ENCODE results near the gene GULP1. TPM values are rescaled to one million over a fixed set of nuclear protein-coding genes. Genes with fewer than 3 reads are reported as not detected.

The GULP1 gene
- polyA plus RNA-seq, 1 donor (not counting 4 experiments of a cell fraction or from before 2014, with no cell fraction given), result 11.7 TPM

DNA sequence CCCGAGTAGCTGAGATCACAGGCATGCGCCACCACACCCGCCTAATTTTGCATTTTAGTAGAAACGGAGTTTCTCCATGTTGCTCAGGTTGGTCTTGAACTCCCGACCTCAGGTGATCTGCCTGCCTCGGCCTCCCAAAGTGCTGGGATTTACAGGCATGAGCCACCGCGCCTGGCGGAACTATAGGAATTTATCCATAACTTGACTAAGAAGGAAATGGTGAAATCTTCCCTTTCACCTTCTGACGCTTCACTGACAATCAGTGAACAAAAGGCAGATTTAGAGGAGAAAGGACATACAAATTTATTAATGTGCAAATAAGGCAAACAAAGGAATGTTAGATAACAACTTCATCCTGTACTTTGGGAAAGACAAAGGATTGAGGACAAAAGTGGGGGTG is 15.4 kb upstream of the GULP1 start:
- H3K79me2 ChIP-seq (ENCODE audit: control insufficient read depth, insufficient read depth, low read length), result no peaks in the 10 kb centered on the region
- no peaks in the 10 kb centered on the region for H3K27me3 ChIP-seq (ENCODE audit: control insufficient read depth, extremely low read depth, insufficient read depth, low read length)
- H2AFZ ChIP-seq (ENCODE audit: control insufficient read depth, low read length), result no peak overlapping the region
- DNase-seq (ENCODE audit: low read depth, low spot score) (no peak), FAIRE-seq (no peak)
- no peaks in the 10 kb centered on the region for H4K20me1 ChIP-seq (ENCODE audit: control insufficient read depth, extremely low read depth, insufficient read depth, low read length)
- TF ChIP-seq EZH2 (IDR thresholded peaks at IDR 0.05; ENCODE audit: low read length), result no peak
- TF ChIP-seq, protein P1, sequence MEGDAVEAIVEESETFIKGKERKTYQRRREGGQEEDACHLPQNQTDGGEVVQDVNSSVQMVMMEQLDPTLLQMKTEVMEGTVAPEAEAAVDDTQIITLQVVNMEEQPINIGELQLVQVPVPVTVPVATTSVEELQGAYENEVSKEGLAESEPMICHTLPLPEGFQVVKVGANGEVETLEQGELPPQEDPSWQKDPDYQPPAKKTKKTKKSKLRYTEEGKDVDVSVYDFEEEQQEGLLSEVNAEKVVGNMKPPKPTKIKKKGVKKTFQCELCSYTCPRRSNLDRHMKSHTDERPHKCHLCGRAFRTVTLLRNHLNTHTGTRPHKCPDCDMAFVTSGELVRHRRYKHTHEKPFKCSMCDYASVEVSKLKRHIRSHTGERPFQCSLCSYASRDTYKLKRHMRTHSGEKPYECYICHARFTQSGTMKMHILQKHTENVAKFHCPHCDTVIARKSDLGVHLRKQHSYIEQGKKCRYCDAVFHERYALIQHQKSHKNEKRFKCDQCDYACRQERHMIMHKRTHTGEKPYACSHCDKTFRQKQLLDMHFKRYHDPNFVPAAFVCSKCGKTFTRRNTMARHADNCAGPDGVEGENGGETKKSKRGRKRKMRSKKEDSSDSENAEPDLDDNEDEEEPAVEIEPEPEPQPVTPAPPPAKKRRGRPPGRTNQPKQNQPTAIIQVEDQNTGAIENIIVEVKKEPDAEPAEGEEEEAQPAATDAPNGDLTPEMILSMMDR (optimal IDR thresholded peaks at IDR 0.05 in 1 of 3, IDR thresholded peaks at IDR 0.05 in 1 of 3, conservative IDR thresholded peaks at IDR 0.05 in 1 of 3; ENCODE audit: extremely low read depth in 1 of 3, insufficient read depth in 2 of 3, low read length in 3 of 3), result no peak
- dilution Hi-C loops (cut with MboI; ENCODE audit: extremely low pct_ligation_motif_present, low sequenced_read_pairs), result no loop called here
- no peak overlapping the region for H3K4me3 ChIP-seq (ENCODE audit: control insufficient read depth in 2 of 3, extremely low read depth in 1 of 3, insufficient read depth in 2 of 3, low read depth in 1 of 3, low read length in 3 of 3)
- H3K9me1 ChIP-seq (ENCODE audit: control insufficient read depth, extremely low read depth, insufficient read depth, low read length), result no peaks in the 10 kb centered on the region
- no peaks in the 10 kb centered on the region for H3K36me3 ChIP-seq (ENCODE audit: control insufficient read depth in 2 of 2, extremely low read depth in 1 of 2, insufficient read depth in 2 of 2, low read length in 2 of 2)
- no peak overlapping the region for H3K9ac ChIP-seq (ENCODE audit: control insufficient read depth, extremely low read depth, insufficient read depth, low read length)
- H3K9me3 ChIP-seq (ENCODE audit: control insufficient read depth, low read depth, low read length), result no peaks in the 10 kb centered on the region
- no peak overlapping the region for H3K27ac ChIP-seq (ENCODE audit: control insufficient read depth, insufficient read depth, low read length)
- H3K4me2 ChIP-seq (ENCODE audit: control insufficient read depth, extremely low read depth, insufficient read depth, low read depth, low read length), result no peak overlapping the region
- no peaks in the 10 kb centered on the region for H3K4me1 ChIP-seq (ENCODE audit: control insufficient read depth, extremely low read depth, insufficient read depth, low read length)

DNA sequence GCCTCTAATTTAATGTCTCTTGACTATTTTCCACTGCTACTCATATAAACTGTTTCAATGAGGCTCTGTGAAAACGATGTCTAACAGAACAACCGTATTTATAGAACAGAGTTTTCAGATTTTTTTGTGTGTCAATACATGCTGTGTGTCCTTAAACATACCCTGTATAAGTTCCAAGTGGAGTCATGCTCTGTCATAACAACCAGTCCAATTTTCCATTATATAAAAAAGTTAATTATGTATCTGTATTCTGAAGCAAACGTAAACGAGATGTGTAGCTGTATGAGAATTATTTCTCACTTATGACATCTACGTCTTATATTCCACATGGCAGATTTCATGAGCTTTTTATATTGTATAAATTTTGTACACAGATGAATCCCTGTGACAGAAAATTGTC is 13.9 kb upstream of the GULP1 start:
- no peaks in the 10 kb centered on the region for H3K79me2 ChIP-seq (ENCODE audit: control insufficient read depth, insufficient read depth, low read length)
- H3K9ac ChIP-seq (ENCODE audit: control insufficient read depth, extremely low read depth, insufficient read depth, low read length), result no peak overlapping the region
- no peaks in the 10 kb centered on the region for H3K9me3 ChIP-seq (ENCODE audit: control insufficient read depth, low read depth, low read length)
- H3K4me3 ChIP-seq (ENCODE audit: control insufficient read depth in 2 of 3, extremely low read depth in 1 of 3, insufficient read depth in 2 of 3, low read depth in 1 of 3, low read length in 3 of 3), result no peak overlapping the region
- H3K36me3 ChIP-seq (ENCODE audit: control insufficient read depth in 2 of 2, extremely low read depth in 1 of 2, insufficient read depth in 2 of 2, low read length in 2 of 2), result no peaks in the 10 kb centered on the region
- DNase-seq (ENCODE audit: low read depth, low spot score) (no peak), FAIRE-seq (no peak)
- H3K9me1 ChIP-seq (ENCODE audit: control insufficient read depth, extremely low read depth, insufficient read depth, low read length), result no peaks in the 10 kb centered on the region
- H4K20me1 ChIP-seq (ENCODE audit: control insufficient read depth, extremely low read depth, insufficient read depth, low read length), result no peaks in the 10 kb centered on the region
- H2AFZ ChIP-seq (ENCODE audit: control insufficient read depth, low read length), result no peak overlapping the region
- H3K4me2 ChIP-seq (ENCODE audit: control insufficient read depth, extremely low read depth, insufficient read depth, low read depth, low read length), result no peak overlapping the region
- H3K27ac ChIP-seq (ENCODE audit: control insufficient read depth, insufficient read depth, low read length), result no peak overlapping the region
- dilution Hi-C loops (cut with MboI; ENCODE audit: extremely low pct_ligation_motif_present, low sequenced_read_pairs), result no loop called here
- TF ChIP-seq EZH2 (IDR thresholded peaks at IDR 0.05; ENCODE audit: low read length), result no peak
- TF ChIP-seq, protein P1 (optimal IDR thresholded peaks at IDR 0.05 in 1 of 3, IDR thresholded peaks at IDR 0.05 in 1 of 3, conservative IDR thresholded peaks at IDR 0.05 in 1 of 3; ENCODE audit: extremely low read depth in 1 of 3, insufficient read depth in 2 of 3, low read length in 3 of 3), result no peak
- no peaks in the 10 kb centered on the region for H3K4me1 ChIP-seq (ENCODE audit: control insufficient read depth, extremely low read depth, insufficient read depth, low read length)
- H3K27me3 ChIP-seq (ENCODE audit: control insufficient read depth, extremely low read depth, insufficient read depth, low read length), result no peaks in the 10 kb centered on the region
